Type B pancreatic cell (in vitro differentiated cells): Measurements from ENCODE around the gene CRTC3. TPM values are rescaled to one million over a fixed set of nuclear protein-coding genes. Genes with fewer than 3 reads are reported as not detected.

Source experiments
- DNase-seq: peaks from one replicate; pipeline ENCODE4 v3.0.0; 2021; ENCODE audit warnings: mixed read lengths; ENCODE audit not compliant: unreplicated experiment; ENCODE audit errors: extremely low spot score
- H3K27ac Mint-ChIP-seq: 2 replicates; pipeline ENCODE4 v1.8.0; 2021; ENCODE audit warnings: mild to moderate bottlenecking, mixed read lengths
- H3K27me3 Mint-ChIP-seq: 2 replicates; pipeline ENCODE4 v1.8.0; 2021; ENCODE audit warnings: mixed read lengths
- H3K36me3 Mint-ChIP-seq: 2 replicates; pipeline ENCODE4 v1.8.0; 2021; ENCODE audit warnings: mixed read lengths
- H3K4me1 Mint-ChIP-seq: one replicate; pipeline ENCODE4 v1.8.0; 2021; ENCODE audit warnings: mixed read lengths; ENCODE audit not compliant: unreplicated experiment
- H3K4me3 Mint-ChIP-seq: 2 replicates; pipeline ENCODE4 v1.8.0; 2021; ENCODE audit warnings: mild to moderate bottlenecking, mixed read lengths
- H3K9me3 Mint-ChIP-seq: 2 replicates; pipeline ENCODE4 v1.8.0; 2021; ENCODE audit warnings: mixed read lengths
- total RNA-seq: library from RNA; stranded (reverse); gene quantifications from 2 replicates; pipeline ENCODE4 v1.2.1, GENCODE V29; 2021; ENCODE audit warnings: low replicate concordance
- TF ChIP-seq, protein P1 (sequence below): fragments of 200-600 bp; sonication (generic); conservative IDR thresholded peaks from 2 replicates; pipeline ENCODE4 v1.5.0; 2021; ENCODE audit warnings: antibody characterized with exemption, mild to moderate bottlenecking

The CRTC3 gene
- total RNA-seq, 1 donor from 2014 or later: 31.4 TPM

DNA sequence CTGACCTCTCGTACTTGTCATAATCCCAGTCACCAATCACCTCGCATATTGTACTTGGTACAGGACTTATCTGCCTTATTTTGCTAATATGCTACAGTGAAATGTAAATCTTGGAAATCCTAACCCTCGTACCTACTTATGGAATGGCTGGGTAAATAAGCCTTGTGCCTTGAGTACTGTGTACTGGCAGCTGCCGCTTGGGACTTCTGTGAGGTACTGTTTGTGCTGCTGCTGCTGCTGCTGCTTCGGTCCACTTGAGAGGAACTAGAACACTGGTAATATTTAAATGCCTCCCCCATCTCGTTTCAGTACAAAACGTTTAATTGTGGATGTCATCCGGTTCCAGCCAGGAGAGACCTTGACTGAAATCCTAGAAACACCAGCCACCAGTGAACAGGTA lies 42.5 kb upstream of the CRTC3 start:
- DNase-seq: no peak
- TF ChIP-seq, protein P1, sequence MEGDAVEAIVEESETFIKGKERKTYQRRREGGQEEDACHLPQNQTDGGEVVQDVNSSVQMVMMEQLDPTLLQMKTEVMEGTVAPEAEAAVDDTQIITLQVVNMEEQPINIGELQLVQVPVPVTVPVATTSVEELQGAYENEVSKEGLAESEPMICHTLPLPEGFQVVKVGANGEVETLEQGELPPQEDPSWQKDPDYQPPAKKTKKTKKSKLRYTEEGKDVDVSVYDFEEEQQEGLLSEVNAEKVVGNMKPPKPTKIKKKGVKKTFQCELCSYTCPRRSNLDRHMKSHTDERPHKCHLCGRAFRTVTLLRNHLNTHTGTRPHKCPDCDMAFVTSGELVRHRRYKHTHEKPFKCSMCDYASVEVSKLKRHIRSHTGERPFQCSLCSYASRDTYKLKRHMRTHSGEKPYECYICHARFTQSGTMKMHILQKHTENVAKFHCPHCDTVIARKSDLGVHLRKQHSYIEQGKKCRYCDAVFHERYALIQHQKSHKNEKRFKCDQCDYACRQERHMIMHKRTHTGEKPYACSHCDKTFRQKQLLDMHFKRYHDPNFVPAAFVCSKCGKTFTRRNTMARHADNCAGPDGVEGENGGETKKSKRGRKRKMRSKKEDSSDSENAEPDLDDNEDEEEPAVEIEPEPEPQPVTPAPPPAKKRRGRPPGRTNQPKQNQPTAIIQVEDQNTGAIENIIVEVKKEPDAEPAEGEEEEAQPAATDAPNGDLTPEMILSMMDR: no peak
- Mint-ChIP-seq H3K27ac (peak overlapping the region; percentile 3), H3K4me1 (no peaks in the 10 kb centered on the region), H3K36me3 (peaks cover 41% of the 10 kb centered on the region), H3K9me3 (no peaks in the 10 kb centered on the region), H3K4me3 (no peak overlapping the region), H3K27me3 (no peaks in the 10 kb centered on the region)

DNA sequence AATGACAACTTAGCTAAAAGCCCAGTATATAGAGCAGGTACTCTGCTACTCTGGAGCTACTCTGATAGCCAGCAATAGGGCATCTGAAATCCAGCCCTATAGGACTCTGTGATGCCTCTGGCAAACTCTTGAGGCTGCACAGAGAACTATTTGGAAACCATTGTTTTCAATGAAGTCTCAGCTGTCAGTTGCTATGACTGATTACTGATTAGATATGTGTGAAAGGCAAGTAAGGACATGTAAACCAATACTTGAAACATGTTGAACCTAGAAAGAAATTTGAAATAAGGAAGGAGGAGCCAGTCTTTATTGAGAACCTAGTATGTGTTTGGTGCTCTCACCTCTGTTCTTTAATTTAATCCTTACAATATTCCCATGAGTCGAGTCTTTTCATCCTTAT lies 40.2 kb upstream of the CRTC3 start:
- no peaks in the 10 kb centered on the region for H3K4me1 Mint-ChIP-seq
- DNase-seq: no peak
- H3K27me3 Mint-ChIP-seq: no peaks in the 10 kb centered on the region
- TF ChIP-seq, protein P1: no peak
- peaks cover 51% of the 10 kb centered on the region for H3K36me3 Mint-ChIP-seq
- H3K4me3 Mint-ChIP-seq: peak overlapping the region; percentile 11
- H3K9me3 Mint-ChIP-seq: no peaks in the 10 kb centered on the region
- peak overlapping the region; percentile 82 for H3K27ac Mint-ChIP-seq

DNA sequence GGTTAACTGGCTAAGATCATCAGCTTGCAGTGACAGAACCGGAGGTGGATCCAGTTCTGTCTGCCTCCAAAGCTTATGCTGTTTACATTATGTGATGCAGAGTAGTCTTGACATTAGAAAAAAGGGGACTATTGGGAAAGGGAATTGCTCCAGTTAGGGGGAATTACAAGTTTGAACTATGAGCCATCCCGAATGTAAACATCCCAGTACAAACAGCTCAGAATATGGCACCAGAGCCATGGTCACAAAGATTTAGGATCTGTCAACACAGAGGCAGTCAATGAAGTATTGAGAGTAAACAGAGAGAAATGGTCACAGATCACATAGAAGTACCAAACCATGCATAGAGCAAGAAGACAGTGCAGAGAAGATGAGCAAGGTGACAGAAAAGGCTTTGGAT lies 39.8 kb upstream of the CRTC3 start:
- Mint-ChIP-seq H3K27ac (peak overlapping the region; percentile 82), H3K9me3 (no peaks in the 10 kb centered on the region), H3K4me3 (peak overlapping the region; percentile 17), H3K36me3 (peaks cover 51% of the 10 kb centered on the region), H3K27me3 (no peaks in the 10 kb centered on the region), H3K4me1 (no peaks in the 10 kb centered on the region)
- TF ChIP-seq, protein P1: no peak
- no peak for DNase-seq

DNA sequence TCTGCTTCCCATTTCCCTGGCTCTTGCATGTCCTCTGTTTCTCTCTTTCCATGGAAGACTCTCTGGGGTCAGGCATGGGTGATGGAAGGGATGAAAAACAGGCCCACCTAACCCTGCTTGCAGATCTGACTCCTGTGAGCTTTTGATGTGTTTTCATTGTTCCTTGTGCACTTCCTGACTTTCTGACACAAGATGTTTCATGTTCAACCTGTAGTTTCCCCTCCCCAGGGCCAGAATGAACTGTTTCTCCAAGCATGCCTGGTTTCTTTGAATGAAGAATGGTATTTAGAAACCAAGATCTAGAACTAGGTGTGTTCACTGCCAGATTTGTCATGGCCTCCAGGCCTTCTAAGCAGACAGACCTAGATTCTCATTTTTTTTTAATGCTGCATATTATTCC lies 36.1 kb upstream of the CRTC3 start:
- TF ChIP-seq, protein P1: no peak
- Mint-ChIP-seq H3K27ac (no peak overlapping the region), H3K4me1 (no peaks in the 10 kb centered on the region), H3K27me3 (no peaks in the 10 kb centered on the region), H3K9me3 (no peaks in the 10 kb centered on the region), H3K4me3 (no peak overlapping the region), H3K36me3 (peaks cover 35% of the 10 kb centered on the region)
- DNase-seq: no peak

DNA sequence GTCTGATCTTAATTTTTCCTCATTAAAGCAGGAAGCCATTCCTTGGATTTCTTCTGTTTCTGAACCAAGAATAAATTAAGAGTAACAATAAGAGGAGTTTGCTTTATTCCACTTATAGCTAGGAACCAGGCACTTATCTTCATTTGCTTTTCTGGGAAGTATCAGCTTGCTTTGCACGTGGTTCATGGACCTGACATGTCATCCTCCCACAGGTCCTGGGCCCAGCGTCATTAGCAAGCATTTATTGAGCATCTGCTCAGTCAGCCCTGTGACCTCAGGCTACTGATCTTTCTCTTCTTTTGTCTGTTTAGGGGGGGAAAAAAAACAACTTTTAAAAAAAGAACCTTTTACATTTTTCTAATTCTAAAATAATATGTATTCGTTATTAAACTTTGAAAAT lies 34.7 kb upstream of the CRTC3 start:
- TF ChIP-seq, protein P1: no peak
- Mint-ChIP-seq H3K4me3 (no peak overlapping the region), H3K27me3 (no peaks in the 10 kb centered on the region), H3K4me1 (no peaks in the 10 kb centered on the region), H3K27ac (no peak overlapping the region), H3K36me3 (peaks cover 38% of the 10 kb centered on the region), H3K9me3 (no peaks in the 10 kb centered on the region)
- no peak for DNase-seq

DNA sequence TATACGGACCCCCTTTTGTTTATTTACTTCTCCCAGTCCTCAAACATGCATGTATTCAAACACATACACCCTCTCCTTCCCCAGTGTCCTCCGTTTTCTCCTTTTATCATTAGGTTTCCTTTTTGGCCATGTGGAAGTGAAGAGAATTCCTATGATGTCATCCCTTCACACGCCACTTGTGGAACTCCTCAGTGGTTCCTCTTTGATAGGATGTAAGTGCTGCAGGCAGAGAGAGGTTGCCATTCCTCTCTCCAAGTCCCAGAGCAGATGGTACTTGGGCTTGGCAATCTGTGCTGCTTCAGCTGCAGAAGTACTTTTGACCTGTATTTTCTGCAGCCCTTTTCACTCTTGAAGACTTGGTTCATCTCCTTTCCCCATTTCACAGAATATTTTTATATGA lies 32.9 kb upstream of the CRTC3 start:
- no peak overlapping the region for H3K27ac Mint-ChIP-seq

More for the DNA sequence above, 32.9 kb upstream of the CRTC3 start:
- H3K4me3 Mint-ChIP-seq: no peak overlapping the region
- no peaks in the 10 kb centered on the region for H3K27me3 Mint-ChIP-seq
- peaks cover 36% of the 10 kb centered on the region for H3K36me3 Mint-ChIP-seq
- DNase-seq: no peak
- no peaks in the 10 kb centered on the region for H3K4me1 Mint-ChIP-seq
- TF ChIP-seq, protein P1: no peak
- no peaks in the 10 kb centered on the region for H3K9me3 Mint-ChIP-seq
